Nephron progenitor cell (in vitro differentiated cells): Measurements from ENCODE around the gene TYROBP.
A peak's percentile ranks its signal among the peaks of the same experiment; 100 is the strongest.
"Not testable (repeated sequence)": the region's sequence is repeated elsewhere in the genome, so short reads cannot be mapped to it uniquely, and the experiment has no call there.

Experiments
- DNase-seq: peaks from one replicate; pipeline ENCODE4 v3.0.0; 2021
- H3K27ac Mint-ChIP-seq: 2 replicates; pipeline ENCODE4 v1.8.0; 2021; ENCODE audit warnings: mild to moderate bottlenecking, moderate library complexity, mixed read lengths
- H3K27me3 Mint-ChIP-seq: 2 replicates; pipeline ENCODE4 v1.8.0; 2021; ENCODE audit warnings: mild to moderate bottlenecking, low read depth, mixed read lengths; ENCODE audit not compliant: poor library complexity
- H3K36me3 Mint-ChIP-seq: 2 replicates; pipeline ENCODE4 v1.8.0; 2021; ENCODE audit warnings: low read depth, mixed read lengths
- H3K4me1 Mint-ChIP-seq: 2 replicates; pipeline ENCODE4 v1.8.0; 2021; ENCODE audit warnings: mixed read lengths
- H3K4me3 Mint-ChIP-seq: 2 replicates; pipeline ENCODE4 v1.8.0; 2021; ENCODE audit warnings: mild to moderate bottlenecking, moderate library complexity, mixed read lengths
- H3K9me3 Mint-ChIP-seq: 2 replicates; pipeline ENCODE4 v1.8.0; 2021; ENCODE audit warnings: mild to moderate bottlenecking, moderate library complexity, mixed read lengths
- CTCF ChIP-seq: fragments of 200-600 bp; sonication (generic); IDR thresholded peaks from 2 replicates; pipeline ENCODE4 v1.5.0; 2021; ENCODE audit warnings: antibody characterized with exemption

The TYROBP gene

GRCh38 chr19:35908010-35908441, at the start of gene TYROBP:
TYROBP (minus strand) TSS chr19:35908295; CDS start chr19:35908228, 67 bp downstream.
- H3K36me3 Mint-ChIP-seq: no peaks in the 10 kb centered on the region

GRCh38 chr19:35957411-35957810, 49.3 kb upstream of the TYROBP start:
- H3K36me3 Mint-ChIP-seq, H3K4me3 Mint-ChIP-seq, DNase-seq, H3K27ac Mint-ChIP-seq, H3K4me1 Mint-ChIP-seq: not testable (repeated sequence)
- Mint-ChIP-seq H3K27me3 (peaks cover 89% of the 10 kb centered on the region), H3K9me3 (peaks cover 11% of the 10 kb centered on the region)

More at GRCh38 chr19:35908010-35908441, at the start of gene TYROBP:
- no peak for DNase-seq
- Mint-ChIP-seq H3K4me3 (no peak within 1 kb of the TSS), H3K27me3 (peaks cover 18% of the 10 kb centered on the region), H3K4me1 (peaks cover 49% of the 10 kb centered on the region), H3K9me3 (no peaks in the 10 kb centered on the region), H3K27ac (peak within 1 kb of the TSS; percentile 83)
- TF ChIP-seq CTCF: no peak

GRCh38 chr19:35955881-35956634, 48.0 kb upstream of the TYROBP start:
- DNase-seq: no peak
- H3K27ac Mint-ChIP-seq: no peak overlapping the region
- H3K27me3 Mint-ChIP-seq: peaks cover 86% of the 10 kb centered on the region
- H3K4me3 Mint-ChIP-seq: no peak overlapping the region
- no peaks in the 10 kb centered on the region for H3K36me3 Mint-ChIP-seq
- peaks cover 11% of the 10 kb centered on the region for H3K9me3 Mint-ChIP-seq
- no peak for TF ChIP-seq CTCF
- H3K4me1 Mint-ChIP-seq: no peaks in the 10 kb centered on the region

- Mint-ChIP-seq H3K36me3 (peaks cover 3% of the 10 kb centered on the region), H3K9me3 (no peaks in the 10 kb centered on the region), H3K4me3 (no peak overlapping the region), H3K27ac (no peak overlapping the region), H3K4me1 (peaks cover 7% of the 10 kb centered on the region), H3K27me3 (peaks cover 40% of the 10 kb centered on the region)
- DNase-seq: no peak
- no peak for TF ChIP-seq CTCF
Observed at GRCh38 chr19:35949131-35949530, 41.0 kb upstream of the TYROBP start.

GRCh38 chr19:35946203-35946602, 38.1 kb upstream of the TYROBP start:
- Mint-ChIP-seq H3K36me3 (peaks cover 19% of the 10 kb centered on the region), H3K9me3 (no peaks in the 10 kb centered on the region), H3K4me1 (peaks cover 7% of the 10 kb centered on the region), H3K27ac (peak overlapping the region; percentile 78), H3K27me3 (peaks cover 19% of the 10 kb centered on the region), H3K4me3 (no peak overlapping the region)
- TF ChIP-seq CTCF: no peak
- no peak for DNase-seq

- Mint-ChIP-seq H3K27ac (no peak overlapping the region), H3K36me3 (peaks cover 26% of the 10 kb centered on the region), H3K9me3 (no peaks in the 10 kb centered on the region), H3K4me1 (peaks cover 7% of the 10 kb centered on the region), H3K4me3 (no peak overlapping the region), H3K27me3 (peaks cover 11% of the 10 kb centered on the region)
- no peak for TF ChIP-seq CTCF
- no peak for DNase-seq
Observed at GRCh38 chr19:35945121-35945790, 37.2 kb upstream of the TYROBP start.
